ENCODE results near the gene ABCC1.

DNA sequence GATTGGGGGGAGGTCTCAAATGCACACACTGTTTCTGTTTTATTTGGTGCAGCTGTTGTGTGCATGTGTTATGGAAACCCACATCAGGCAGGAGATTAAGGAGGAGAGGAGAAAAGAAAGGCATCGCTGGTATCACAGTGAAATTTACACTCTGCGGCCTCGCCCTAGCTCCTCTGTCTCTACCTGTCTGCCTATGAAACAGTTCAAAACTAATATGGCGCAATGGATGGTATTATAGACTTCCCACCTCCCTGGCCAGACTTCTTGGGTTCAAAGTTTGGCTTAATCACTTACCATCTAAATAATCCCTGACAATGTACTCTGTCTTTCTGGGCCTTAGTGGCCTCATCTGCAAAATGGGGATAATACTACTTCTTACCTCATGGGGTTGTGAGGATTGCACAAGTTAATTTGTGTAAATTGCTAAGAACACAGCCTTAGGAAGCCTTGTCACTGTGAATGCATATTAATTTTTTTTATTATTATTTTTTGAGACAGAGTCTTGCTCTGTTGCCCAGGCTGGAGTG, 1.4 kb upstream of the ABCC1 start:
- TF ChIP-seq CTCF (IDR thresholded peaks at IDR 0.05; ENCODE audit: low read depth, low read length, poor library complexity, severe bottlenecking) (no peak), EZH2phosphoT487 (IDR thresholded peaks at IDR 0.05; ENCODE audit: borderline replicate concordance, low read length) (no peak)

Data from DOHH2 (cell line).